ENCODE results near the gene FAM151A.

Gene FAM151A

GRCh38 chr1:54623216-54624007 is at the start of gene FAM151A:
Gene FAM151A, minus strand, starts transcription at chr1:54623525. Its CDS starts 130 bp downstream, at chr1:54623395.
- DNase-seq (ENCODE audit: low read depth in 2 of 2) = no peak

GRCh38 chr1:54671985-54672608 is 48.8 kb upstream of the FAM151A start:
- peak; percentile 54 to 67 for DNase-seq (ENCODE audit: low read depth in 2 of 2)

- no peak for DNase-seq (ENCODE audit: low read depth in 2 of 2)
Observed at GRCh38 chr1:54668567-54668966, 45.2 kb upstream of the FAM151A start.

GRCh38 chr1:54667797-54668196 is 44.5 kb upstream of the FAM151A start:
- no peak for DNase-seq (ENCODE audit: low read depth in 2 of 2)

- DNase-seq (ENCODE audit: low read depth in 2 of 2) = no peak
Observed at GRCh38 chr1:54666333-54666732, 43.0 kb upstream of the FAM151A start.

- DNase-seq (ENCODE audit: low read depth in 2 of 2) = no peak
Observed at GRCh38 chr1:54665852-54666251, 42.5 kb upstream of the FAM151A start.

- DNase-seq (ENCODE audit: low read depth in 2 of 2) = no peak
Observed at GRCh38 chr1:54664364-54664763, 41.0 kb upstream of the FAM151A start.

- no peak for DNase-seq (ENCODE audit: low read depth in 2 of 2)
Observed at GRCh38 chr1:54663725-54664124, 40.4 kb upstream of the FAM151A start.

GRCh38 chr1:54658164-54658913 is 35.0 kb upstream of the FAM151A start:
- DNase-seq (ENCODE audit: low read depth in 2 of 2) = no peak

GRCh38 chr1:54653036-54653435 is 29.7 kb upstream of the FAM151A start:
- no peak for DNase-seq (ENCODE audit: low read depth in 2 of 2)

- no peak for DNase-seq (ENCODE audit: low read depth in 2 of 2)
Observed at GRCh38 chr1:54652168-54652567, 28.8 kb upstream of the FAM151A start.

- DNase-seq (ENCODE audit: low read depth in 2 of 2) = no peak
Observed at GRCh38 chr1:54651608-54652007, 28.3 kb upstream of the FAM151A start.

GRCh38 chr1:54650417-54650816 is 27.1 kb upstream of the FAM151A start:
- no peak for DNase-seq (ENCODE audit: low read depth in 2 of 2)

GRCh38 chr1:54649921-54650320 is 26.6 kb upstream of the FAM151A start:
- no peak for DNase-seq (ENCODE audit: low read depth in 2 of 2)

GRCh38 chr1:54649130-54649898 is 26.0 kb upstream of the FAM151A start:
- DNase-seq (ENCODE audit: low read depth in 2 of 2) = no peak

GRCh38 chr1:54645806-54646676 is 22.7 kb upstream of the FAM151A start:
- no peak for DNase-seq (ENCODE audit: low read depth in 2 of 2)

GRCh38 chr1:54643736-54644135 is 20.4 kb upstream of the FAM151A start:
- no peak for DNase-seq (ENCODE audit: low read depth in 2 of 2)

GRCh38 chr1:54640863-54641836 is 17.8 kb upstream of the FAM151A start, which contains the start of gene MROH7:
Gene MROH7, plus strand, starts transcription at chr1:54641786. Its CDS starts 11,141 bp downstream, at chr1:54652927.
- DNase-seq (ENCODE audit: low read depth in 2 of 2) = no peak

- no peak for DNase-seq (ENCODE audit: low read depth in 2 of 2)
Observed at GRCh38 chr1:54640361-54640760, 17.0 kb upstream of the FAM151A start.
